Hepatic stellate cell (primary cell): ENCODE results near the gene OTUB2.

Source experiments
- DNase-seq: peaks from one replicate; pipeline ENCODE4 v3.0.0; 2011; ENCODE audit warnings: low spot score

OTUB2 gene

GRCh38 chr14:93997082-93997481, 29.1 kb upstream of the OTUB2 start, which contains the start of gene CCDC197:
Gene CCDC197 (plus strand): TSS chr14:93997301. CDS start chr14:93998132, 831 bp downstream.
- no peak for DNase-seq

DNA sequence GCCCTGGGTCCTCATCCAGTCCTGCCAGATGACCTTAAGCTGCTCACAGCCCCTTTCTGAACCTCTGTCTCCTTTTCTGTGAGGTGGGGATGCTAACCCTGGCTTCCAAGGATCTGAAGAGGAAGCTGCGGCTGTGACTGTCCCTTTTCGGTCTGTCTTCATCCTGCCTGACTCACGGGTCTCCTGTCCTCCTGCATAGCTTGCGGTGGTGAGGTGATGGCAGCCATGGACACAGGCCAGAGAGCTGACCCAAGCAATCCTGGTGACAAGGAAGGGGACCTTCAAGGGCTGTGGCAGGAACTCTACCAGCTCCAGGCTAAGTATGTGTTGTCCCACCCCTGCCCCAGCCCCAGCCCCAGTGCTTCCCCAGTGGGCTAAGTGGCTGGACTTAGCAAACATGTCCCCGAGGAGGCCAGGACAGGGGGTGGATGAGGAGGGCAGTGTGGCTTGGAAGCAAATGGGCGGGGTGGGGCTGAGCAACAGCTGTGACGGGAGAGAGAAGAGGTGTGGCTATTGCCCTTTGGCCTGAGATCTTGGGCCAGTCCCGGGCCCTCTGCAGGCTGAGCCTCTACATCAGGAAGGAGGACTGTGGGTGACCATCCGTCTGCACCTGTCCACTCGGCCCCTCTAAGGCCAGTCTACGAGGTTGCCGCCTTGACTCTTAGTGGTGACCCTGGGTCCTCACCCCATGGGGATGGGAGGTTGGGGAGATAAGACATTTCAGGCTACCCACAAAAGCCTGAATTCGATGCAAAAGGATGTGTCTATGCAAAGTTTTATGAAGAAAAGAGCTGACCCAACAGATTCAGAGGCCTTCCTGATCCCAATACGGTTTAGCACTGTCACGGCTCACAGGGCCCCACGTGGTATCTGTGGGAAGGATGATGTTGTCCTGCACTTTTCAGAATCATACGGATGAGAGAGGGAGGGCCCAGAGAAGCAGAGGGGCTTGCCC, 27.9 kb upstream of the OTUB2 start:
- DNase-seq: no peak

GRCh38 chr14:93998871-93999403, 27.2 kb upstream of the OTUB2 start:
- no peak for DNase-seq

GRCh38 chr14:93999573-93999972, 26.6 kb upstream of the OTUB2 start:
- no peak for DNase-seq

DNA sequence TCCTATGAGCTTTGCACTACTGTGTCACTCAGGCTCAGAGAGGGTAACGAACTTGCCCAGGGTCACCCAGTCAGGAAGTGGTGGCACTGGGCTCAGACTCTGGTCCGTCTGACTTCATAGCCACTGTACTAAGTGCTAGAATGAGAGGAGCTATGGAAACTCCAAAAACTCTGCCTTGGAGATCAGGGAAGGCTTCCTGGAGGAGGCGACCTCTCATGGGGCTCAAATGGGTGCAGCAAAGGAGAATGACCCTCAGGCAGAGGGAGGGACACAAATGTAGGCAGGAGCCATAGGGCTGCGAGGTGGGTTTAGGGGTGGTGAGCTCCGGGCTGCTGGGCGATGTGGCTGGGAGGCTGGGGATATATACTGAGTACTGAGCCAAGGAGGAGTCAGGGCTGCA, 25.9 kb upstream of the OTUB2 start:
- DNase-seq: no peak

DNA sequence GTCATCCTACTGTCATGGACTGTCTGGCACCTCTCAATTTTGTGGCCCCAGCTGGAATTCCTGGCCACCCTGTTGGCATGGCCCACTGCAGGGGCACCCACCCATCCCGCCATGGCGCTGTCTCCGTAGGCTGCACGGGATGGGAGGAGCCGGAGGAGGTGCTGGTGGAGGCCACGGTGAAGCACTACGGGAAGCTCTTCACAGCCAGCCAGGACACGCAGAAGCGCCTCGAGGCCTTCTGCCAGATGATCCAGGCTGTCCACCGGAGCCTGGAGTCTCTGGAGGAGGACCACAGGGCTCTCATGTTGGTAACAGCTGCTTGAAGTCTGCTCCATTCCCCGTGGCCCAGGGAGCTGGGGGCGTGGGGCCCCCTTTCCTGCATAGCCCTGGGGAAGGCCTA, 25.1 kb upstream of the OTUB2 start:
- no peak for DNase-seq

DNA sequence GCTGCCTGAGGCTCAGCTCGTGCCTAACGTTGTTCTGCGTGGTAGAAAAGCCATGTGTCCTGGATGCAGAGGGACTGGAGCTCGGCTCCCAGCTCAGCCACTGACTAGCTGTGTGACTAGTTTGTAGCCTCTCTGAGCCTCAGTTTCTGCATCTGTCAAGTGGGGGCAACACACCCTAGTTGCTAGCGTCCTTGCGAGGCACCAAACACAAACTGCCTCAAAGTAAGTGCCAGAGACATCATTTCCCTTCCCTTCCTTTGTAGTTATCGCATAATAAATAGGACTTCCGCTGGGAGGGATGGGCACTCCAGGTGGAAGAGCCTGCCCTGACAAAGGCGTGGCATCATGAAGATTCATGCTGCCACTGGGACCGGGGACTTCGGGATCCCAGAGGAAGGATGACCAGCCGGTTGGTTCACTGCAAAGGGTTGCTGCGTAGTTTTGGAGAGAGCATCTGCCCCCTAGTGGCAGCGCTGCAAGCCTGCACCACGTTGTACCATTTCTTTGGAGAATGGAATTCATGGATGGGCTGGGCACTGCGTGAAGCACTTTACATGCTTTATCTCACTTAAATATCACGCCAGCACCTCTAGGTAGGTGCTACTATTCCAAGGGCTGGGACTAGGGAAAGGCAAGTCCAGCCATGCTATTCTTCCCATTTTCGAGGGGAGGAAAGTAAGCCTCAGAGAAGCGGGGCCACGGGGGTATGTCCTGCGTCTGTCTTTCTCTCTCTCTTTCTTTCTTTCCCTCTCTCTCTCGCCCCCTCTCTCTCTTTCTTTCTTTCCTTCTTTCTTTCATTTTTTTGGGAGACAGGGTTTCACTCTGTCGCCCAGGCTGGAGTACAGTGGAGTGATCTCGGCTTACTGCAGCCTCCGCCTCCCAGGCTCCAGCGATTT, 24.4 kb upstream of the OTUB2 start:
- peak; percentile 89 for DNase-seq

DNA sequence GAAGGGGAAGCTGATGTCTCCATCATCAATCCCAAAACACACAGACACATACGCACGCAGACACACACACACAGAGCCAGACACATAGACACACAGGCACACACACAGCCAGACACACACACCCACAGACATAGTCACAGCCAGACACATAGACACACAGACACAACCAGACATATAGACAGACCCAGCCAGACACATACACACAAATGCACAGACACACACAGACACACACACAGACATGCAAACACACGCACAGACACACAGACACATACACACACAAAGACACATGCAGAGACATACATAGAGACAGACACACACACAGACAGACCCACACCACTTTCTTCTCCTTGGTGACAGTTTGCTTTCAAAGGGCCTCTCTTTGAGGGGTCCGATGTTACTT, 22.7 kb upstream of the OTUB2 start:
- no peak for DNase-seq

GRCh38 chr14:94004015-94004414, 22.1 kb upstream of the OTUB2 start:
- DNase-seq: no peak

DNA sequence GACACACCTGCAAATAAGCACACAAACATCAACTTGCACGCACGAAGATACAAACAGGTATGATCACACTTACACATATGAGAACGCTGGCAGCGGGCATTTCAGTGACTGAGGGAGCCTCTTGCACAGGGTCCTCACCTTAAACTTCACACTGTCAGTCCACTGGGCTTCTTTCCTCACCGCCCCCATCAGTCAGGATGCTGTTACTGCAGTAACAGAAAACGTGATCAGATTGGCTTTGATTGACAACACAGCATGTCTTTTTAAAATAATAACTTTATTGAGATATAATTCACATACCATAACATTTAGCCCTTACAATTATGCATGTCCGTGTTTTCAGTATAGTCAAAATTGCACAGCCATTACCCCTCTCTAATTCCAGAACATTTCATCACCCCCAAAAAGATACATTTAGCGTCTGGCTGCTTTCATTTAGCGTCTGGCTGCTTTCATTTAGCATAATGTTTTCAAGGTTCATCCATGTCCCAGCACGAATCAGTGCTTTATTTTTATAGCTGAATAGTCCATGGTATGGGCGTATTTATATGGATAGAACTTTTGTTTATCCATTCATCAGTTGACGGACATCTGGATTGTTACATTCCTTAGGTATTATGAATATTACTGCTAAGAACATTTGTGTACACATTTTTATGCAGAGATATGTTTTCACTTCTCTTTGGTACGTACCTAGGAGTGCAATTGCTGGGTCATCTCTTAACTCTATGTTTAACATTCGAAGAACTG, 20.6 kb upstream of the OTUB2 start:
- peak; percentile 48 for DNase-seq

DNA sequence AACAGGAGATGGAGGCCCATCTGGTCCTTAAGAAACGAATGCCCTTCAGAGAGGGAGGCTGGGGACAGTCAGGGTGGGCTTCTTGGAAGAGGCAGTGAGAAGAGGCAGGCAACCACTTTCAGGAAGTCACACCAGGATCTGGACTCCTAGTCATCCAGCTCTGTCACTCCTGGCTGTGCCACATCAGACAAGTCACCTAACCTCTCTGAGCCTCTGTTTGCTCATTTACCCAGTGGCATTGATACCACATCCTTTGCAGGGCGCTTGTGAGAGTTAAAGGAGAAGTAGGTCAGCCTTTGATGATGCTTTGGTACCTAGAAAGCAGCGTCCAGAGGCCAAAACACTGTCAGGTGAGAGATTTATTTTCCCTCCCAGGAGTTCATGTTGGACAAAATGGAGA, 17.9 kb upstream of the OTUB2 start:
- no peak for DNase-seq

- DNase-seq: peak; percentile 54
Observed at GRCh38 chr14:94009767-94010166, 16.4 kb upstream of the OTUB2 start.

- DNase-seq: no peak
Observed at GRCh38 chr14:94010625-94011024, 15.5 kb upstream of the OTUB2 start.

DNA sequence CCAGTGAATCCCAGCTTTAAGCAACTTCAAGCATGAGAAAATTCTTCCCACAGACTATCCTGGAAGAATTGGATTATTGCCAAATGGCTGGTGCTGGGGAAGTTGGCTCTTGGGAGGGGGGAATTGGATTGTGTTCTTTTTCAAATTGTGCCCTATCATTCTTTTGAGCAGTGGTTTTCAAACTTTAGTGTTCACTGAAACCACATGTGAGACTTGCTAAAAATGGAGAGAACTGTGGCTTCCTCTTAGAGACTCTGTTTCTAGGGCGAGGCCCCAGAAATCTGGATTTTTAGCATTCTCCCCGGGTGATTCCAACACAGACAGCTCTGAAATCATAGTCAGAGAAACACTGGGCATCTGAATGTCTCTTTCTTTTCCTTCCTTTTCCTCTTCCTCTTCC, 14.3 kb upstream of the OTUB2 start:
- peak; percentile 55 for DNase-seq

GRCh38 chr14:94014382-94014781, 11.8 kb upstream of the OTUB2 start:
- no peak for DNase-seq

DNA sequence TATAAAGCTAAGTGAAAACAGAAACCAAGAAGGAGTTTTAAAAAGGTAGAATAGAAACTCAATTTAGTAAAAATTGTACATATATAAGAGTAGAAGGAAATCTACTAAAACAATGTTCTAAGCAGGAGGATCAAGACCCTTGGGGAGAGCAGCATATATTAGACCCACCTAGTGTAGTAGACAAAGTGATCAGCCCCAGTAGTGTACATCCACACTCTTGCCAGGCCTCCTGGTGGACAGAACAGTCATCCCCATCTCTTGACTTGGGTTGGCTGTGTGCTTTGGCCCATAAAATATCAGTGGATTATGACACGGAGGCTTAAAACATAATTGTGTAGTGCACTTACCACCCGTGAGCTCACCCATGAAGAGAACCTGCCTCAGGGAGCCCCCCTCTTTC, 10.9 kb upstream of the OTUB2 start:
- no peak for DNase-seq

GRCh38 chr14:94016446-94016976, 9.6 kb upstream of the OTUB2 start:
- no peak for DNase-seq

DNA sequence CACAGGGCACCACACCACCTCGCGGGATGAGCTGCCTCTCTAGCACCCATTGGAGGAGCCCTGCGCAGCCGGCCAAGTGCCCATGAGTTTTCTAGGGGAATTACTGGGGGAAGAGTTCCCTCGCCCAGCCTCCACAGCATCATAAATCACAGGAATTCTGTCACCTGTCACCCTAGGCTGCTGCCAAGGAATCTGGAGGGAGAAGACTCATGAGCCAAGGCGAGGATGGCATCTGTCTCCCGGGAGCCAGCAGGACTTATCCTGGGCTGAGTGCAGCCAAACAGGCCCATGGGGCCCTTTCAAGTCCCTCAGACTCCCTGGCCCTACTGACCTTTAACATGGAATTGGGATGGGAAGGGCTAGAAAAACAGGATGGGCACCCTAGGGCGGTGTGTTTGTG, 7.8 kb upstream of the OTUB2 start:
- DNase-seq: no peak

GRCh38 chr14:94019329-94019728, 6.8 kb upstream of the OTUB2 start:
- no peak for DNase-seq

DNA sequence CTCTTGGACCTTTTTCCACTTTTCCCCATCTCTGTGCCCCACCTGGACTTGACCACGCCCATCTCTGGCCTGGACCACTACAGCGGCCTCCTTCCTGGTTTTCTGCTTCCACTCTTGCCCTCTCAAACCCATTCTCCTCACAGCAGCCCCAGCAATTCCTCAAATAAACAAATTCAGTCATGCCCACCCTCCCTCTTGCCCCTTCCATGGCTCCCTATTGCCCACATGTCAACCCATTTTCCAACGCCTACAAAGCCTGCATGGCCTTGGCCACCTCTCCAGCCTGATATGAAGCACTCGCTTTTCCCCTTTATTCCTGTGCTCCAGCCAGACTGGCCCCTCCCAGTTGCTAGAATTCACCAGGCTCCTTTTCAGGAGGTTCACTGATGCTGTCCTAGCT, 5.9 kb upstream of the OTUB2 start:
- DNase-seq: no peak

GRCh38 chr14:94021001-94021400, 5.1 kb upstream of the OTUB2 start:
- peak; percentile 52 for DNase-seq
